ENCODE results near the gene NUP85.
"Not testable (repeated sequence)": the region's sequence is repeated elsewhere in the genome, so short reads cannot be mapped to it uniquely, and the experiment has no call there.

Gene NUP85

DNA sequence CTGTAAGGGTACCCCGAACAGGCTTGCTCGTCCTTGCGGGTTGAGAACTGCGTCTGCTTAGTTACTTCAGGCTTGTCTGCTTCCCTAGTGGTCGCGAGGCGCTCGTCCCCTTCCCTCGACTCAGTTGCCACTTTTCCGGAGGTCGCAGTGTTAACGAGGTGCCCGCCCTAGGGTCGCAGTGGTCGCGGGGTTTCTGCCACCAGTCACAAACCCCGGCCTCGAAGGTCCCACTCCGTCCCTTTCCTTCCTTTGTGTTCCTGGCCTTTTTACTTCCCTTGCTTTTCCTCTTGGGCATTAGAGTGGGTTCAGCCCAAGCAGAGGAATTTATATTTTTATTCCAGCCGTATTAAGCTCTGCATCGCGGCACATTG lies 299 bp downstream of the NUP85 start:
- TF ChIP-seq, protein P1, sequence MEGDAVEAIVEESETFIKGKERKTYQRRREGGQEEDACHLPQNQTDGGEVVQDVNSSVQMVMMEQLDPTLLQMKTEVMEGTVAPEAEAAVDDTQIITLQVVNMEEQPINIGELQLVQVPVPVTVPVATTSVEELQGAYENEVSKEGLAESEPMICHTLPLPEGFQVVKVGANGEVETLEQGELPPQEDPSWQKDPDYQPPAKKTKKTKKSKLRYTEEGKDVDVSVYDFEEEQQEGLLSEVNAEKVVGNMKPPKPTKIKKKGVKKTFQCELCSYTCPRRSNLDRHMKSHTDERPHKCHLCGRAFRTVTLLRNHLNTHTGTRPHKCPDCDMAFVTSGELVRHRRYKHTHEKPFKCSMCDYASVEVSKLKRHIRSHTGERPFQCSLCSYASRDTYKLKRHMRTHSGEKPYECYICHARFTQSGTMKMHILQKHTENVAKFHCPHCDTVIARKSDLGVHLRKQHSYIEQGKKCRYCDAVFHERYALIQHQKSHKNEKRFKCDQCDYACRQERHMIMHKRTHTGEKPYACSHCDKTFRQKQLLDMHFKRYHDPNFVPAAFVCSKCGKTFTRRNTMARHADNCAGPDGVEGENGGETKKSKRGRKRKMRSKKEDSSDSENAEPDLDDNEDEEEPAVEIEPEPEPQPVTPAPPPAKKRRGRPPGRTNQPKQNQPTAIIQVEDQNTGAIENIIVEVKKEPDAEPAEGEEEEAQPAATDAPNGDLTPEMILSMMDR (conservative IDR thresholded peaks at IDR 0.05; ENCODE audit: control insufficient read depth, insufficient read depth, low read depth, low read length) = no peak
- no peak for DNase-seq (ENCODE audit: low read depth)
- peak overlapping the region; percentile 99 for H3K4me3 ChIP-seq (ENCODE audit: control insufficient read depth, low read depth, low read length)

DNA sequence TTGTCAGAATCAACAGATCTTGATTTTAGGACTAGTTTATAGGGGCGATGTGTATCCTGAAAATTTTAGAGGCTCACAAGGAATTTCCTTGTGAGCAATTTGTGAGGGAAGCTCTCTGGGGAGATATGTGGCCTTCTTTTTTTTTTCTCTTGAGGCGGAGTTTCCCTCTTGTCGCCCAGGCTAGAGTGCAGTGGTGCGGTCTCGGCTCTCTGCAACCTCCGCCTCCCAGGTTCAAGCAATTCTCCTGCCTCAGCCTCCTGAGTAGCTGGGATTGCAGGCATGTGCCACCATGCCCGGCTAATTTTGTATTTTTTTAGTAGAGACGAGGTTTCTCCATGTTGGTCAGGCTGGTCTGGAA lies 1.6 kb downstream of the NUP85 start:
- not testable (repeated sequence) for H3K4me3 ChIP-seq (ENCODE audit: control insufficient read depth, low read depth, low read length); DNase-seq (ENCODE audit: low read depth)

DNA sequence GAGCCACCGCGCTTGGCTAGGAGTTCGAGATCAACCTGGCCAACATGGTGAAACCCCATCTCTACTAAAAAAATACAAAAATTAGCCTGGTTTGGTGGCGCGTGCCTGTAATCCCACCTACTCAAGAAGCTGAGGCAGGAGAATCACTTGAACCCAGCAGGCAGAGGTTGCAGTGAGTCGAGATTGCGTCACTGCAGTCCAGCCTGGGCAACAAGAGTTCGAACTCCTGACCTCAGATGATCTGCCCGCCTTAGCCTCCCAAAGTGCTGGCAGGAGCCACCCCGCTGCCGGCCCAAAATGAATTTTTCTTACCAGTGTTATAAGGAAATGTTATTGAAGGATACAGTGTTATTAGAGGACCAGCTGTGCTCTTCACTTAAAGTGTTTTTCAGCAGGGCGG lies 2.3 kb downstream of the NUP85 start:
- peak; percentile 33 for DNase-seq (ENCODE audit: low read depth)
- TF ChIP-seq, protein P1 (conservative IDR thresholded peaks at IDR 0.05; ENCODE audit: control insufficient read depth, insufficient read depth, low read depth, low read length) = no peak
- H3K4me3 ChIP-seq (ENCODE audit: control insufficient read depth, low read depth, low read length) = no peak overlapping the region

DNA sequence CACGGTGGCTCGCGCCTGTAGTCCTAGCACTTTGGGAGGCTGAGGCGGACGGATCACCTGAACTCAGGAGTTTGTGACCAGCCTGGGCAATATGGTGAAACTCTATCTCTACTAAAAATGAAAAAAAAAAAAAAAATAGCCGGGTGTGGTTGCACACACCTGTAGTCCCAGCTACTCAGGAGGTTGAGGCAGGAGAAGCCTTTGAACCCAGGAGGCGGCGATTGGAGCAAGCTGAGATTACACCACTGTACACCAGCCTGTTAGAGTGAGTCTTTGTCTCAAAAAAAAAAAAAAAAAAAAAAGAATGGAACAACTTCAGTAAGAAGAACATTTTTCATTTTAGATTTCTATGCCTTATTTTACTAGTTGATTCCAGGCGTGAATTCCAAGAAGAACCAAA lies 2.7 kb downstream of the NUP85 start:
- TF ChIP-seq, protein P1 (conservative IDR thresholded peaks at IDR 0.05; ENCODE audit: control insufficient read depth, insufficient read depth, low read depth, low read length) = no peak
- H3K4me3 ChIP-seq (ENCODE audit: control insufficient read depth, low read depth, low read length) = no peak overlapping the region
- DNase-seq (ENCODE audit: low read depth) = no peak

DNA sequence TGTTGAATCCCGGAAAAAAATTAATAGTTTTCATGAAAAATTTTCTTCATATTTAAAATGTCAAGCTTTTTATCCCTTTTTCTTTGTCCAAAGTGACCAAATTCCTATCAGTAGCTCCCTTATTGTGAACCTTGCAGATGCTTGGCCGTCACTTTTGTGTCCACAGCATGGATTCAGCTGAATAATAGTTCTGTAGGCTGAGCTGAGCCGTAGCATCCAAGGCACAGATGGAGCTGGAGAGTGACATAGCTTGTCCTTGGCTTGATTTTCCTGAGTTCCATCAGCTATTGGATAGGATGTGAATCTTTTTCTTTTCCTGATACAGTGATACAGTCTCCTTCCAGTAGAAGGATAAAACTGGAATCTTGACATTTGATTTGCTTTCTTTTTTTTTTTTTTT lies 3.6 kb downstream of the NUP85 start:
- no peak for DNase-seq (ENCODE audit: low read depth)
- TF ChIP-seq, protein P1 (conservative IDR thresholded peaks at IDR 0.05; ENCODE audit: control insufficient read depth, insufficient read depth, low read depth, low read length) = no peak
- H3K4me3 ChIP-seq (ENCODE audit: control insufficient read depth, low read depth, low read length) = no peak overlapping the region

DNA sequence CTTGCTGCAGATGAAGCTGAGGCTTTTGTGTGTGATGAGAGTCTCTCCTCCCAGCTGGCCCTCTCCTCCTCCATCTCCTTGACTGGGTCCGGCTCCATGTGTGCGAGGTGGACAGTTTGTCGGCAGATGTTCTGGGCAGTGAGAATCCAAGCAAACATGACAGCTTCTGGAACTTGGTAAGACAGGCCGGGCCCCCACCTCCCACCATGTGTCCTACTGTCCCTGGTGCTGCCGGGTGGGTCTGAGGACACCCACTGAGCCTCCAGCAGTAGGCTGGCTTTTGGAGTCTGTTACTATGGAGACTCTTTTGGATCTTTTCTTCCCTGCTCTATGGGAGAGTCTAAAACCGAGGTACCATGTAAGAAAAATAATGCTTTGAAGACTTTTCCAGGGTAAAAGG lies 12.7 kb downstream of the NUP85 start:
- TF ChIP-seq, protein P1 (conservative IDR thresholded peaks at IDR 0.05; ENCODE audit: control insufficient read depth, insufficient read depth, low read depth, low read length) = no peak
- DNase-seq (ENCODE audit: low read depth) = no peak
- no peak overlapping the region for H3K4me3 ChIP-seq (ENCODE audit: control insufficient read depth, low read depth, low read length)

DNA sequence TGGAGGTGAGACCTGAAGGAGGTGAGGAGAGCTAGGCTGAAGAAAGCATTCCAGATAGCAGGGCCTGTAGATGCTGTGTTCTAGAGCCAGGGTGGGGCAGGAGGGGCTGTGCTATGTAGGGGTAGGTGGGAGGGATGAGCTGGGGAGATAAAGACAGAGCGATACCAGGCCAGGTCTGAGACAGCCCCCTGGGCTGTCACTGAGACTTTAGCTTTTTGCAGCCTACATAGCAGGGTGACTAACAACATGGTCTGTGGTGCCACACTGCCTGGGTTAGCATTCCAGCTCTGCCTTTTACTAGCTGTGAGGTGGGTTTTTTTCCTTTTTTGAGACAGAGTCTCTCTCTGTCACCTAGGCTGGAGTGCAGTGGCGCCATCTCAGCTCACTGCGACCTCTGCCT lies 14.3 kb downstream of the NUP85 start:
- no peak for DNase-seq (ENCODE audit: low read depth)
- H3K4me3 ChIP-seq (ENCODE audit: control insufficient read depth, low read depth, low read length) = no peak overlapping the region
- TF ChIP-seq, protein P1 (conservative IDR thresholded peaks at IDR 0.05; ENCODE audit: control insufficient read depth, insufficient read depth, low read depth, low read length) = no peak

All from fibroblast of mammary gland (primary cell).